Effector CD8-positive, alpha-beta T cell (primary cell): Measurements from ENCODE around the gene INPP5B.
"Not testable (repeated sequence)": the region's sequence is repeated elsewhere in the genome, so short reads cannot be mapped to it uniquely, and the experiment has no call there.

ENCODE experiments used
- DNase-seq: peaks from one replicate; lab custom pipeline; 2025; lab: John Stamatoyannopoulos, UW

INPP5B gene

DNA sequence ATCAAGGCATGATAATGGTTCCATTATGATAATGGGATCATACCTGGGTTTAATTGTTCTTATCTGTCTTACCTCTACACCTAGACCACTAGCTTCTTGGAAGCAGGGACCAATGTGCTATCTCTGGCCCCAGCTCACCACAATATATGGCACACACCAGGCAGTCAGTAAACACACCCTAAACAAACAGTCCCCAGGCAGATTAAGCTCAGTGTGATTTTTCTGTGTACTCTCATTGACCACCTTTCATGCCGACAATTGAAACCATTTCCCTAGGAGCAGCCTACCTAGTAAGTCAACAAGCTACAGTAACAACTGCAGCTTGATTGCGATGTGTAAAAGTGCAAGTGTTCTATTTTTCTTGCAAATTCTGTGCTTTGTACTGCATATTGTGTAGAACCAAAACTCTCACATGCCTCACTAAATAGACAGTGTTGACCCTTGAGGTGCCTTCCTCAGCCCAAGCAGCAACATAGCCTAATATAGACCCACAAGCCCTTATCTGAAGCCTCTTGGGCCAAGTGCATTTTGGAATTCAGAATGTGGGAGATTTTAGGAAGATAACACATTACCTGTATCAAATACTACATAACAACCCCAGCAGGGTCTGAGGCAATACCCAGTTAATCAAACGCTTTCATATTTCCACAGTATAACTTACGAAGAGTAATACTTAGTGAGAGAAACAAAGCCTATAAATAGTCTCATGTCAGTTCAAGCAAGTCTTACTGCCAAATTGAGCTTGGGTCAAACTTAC is 32.0 kb downstream of the INPP5B start:
- DNase-seq: no peak

DNA sequence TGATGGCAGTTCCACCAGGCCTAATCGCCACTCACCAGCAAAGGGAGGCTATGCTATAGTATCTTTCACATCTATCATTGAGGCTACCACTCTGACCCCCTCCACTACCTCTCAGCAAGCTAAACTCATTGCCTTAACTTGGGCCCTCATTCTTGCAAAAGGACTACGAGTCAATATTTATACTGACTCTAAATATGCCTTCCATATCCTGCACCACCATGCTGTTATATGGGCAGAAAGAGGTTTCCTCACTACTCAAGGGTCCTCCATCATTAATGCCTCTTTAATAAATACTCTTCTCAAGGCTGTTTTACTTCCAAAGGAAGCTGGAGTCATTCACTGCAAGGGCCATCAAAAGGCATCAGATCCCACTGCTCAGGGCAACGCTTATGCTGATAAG is 35.4 kb downstream of the INPP5B start:
- not testable (repeated sequence) for DNase-seq

DNA sequence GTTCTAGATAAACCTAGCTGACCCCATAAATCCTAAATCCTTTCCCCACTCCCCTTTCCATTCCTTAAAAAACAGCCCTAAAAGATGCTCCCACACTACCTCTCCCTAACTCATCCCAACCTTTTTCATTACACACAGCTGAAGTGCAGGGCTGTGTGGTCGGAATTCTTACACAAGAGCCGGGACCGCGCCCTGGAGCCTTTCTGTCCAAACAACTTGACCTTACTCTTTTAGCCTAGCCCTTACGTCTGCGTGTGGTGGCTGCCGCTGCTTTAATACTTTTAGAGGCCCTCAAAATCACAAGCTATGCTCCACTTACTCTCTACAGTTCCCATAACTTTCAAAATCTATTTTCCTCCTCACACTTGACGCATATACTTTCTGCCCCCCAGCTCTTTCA is 36.0 kb downstream of the INPP5B start:
- not testable (repeated sequence) for DNase-seq

DNA sequence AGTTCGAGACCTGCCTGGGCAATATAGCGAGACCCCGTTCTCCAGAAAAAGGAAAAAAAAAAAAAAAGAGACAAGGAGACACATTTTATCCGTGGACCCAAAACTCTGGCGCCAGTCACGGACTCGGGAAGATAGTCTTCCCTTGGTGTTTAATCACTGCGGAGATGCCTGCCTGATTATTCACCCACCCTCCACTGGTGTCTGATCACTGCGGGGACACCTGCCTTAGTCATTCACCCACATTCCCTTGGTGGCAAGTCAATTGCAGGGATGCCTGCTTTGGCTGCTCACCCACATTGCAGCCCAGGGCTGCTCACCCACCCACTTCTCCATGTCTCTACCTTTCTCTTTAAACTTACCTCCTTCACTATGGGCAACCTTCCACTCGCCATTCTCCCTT is 38.3 kb downstream of the INPP5B start:
- DNase-seq: not testable (repeated sequence)

DNA sequence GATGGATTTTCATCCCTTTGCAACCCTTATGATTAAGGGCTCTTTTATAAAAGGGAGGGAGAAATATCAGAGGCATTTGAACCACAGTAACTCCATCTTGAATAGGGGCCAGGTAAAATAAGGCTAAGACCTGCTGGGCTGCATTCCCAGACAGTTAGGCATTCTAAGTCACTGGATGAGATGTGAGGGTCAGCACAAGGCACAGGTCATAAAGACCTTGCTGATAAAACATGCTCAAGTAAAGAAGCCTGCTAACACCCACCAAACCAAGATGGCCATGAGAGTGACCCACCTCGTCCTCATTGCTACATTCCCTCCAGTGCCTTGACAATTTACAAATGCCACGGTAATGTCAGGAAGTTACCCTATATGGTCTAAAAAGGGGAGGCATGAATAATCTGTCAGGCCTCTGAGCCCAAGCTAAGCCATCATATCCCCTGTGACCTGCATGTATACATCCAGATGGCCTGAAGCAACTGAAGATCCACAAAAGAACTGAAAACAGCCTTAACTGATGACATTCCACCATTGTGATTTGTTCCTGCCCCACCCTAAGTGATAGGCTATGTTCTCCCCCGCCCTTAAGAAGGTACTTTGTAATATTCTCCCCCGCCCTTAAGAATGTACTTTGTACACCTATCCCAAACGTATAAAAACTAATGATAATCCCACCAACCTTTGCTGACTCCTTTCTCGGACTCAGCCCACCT is 39.3 kb downstream of the INPP5B start:
- not testable (repeated sequence) for DNase-seq

DNA sequence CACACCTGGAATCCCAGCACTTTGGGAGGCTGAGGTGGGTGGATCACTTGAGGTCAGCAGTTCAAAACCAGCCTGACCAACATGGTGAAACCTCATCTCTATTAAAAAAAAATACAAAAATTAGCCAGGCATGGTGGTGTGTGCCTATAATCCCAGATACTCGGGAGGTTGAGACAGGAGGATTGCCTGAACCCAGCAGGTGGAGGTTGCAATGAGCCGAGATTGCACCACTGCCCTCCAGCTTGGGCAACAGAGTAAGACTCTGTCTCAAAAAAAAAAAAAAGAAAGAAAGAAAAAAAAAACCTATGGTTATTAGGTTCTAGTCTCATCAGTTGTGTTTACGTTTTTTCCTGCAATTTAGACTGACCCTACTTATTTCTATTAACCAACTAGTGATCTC is 40.3 kb downstream of the INPP5B start:
- DNase-seq: not testable (repeated sequence)

DNA sequence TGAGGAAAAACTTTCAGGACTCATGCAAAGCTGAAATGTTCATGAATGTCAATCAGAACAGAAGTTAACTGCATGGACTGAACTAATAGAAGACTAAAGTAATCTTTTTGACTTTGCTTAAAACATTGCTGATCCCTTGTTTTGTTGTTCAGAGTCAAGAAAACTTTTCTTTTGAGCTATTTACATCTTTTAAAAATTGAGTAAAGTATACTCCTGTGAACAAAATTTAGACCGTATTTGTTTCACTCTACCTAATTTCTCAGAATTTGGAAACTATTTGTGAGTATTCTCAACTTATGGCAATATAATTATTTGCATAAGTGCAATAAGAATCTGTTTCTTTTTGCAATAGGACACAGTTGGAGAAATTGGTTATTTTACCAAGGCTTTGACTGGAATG is 41.1 kb downstream of the INPP5B start:
- no peak for DNase-seq

DNA sequence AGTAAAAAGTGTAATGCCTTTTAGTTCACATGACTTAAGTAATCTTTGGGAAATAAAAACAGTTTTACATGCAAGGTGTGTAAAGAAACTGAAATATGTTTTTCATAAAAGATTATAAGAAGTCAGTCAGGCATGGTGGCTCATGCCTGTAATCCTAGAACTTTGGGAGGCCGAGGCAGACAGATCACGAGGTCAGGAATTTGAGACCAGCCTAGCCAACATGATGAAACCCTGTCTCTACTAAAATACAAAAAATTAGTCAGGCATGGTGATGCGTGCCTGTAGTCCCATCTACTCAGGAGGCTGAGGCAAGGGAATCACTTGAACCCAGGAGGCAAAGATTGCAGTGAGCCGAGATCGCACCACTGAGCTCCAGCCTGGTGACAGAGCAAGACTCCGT is 42.9 kb downstream of the INPP5B start:
- not testable (repeated sequence) for DNase-seq

DNA sequence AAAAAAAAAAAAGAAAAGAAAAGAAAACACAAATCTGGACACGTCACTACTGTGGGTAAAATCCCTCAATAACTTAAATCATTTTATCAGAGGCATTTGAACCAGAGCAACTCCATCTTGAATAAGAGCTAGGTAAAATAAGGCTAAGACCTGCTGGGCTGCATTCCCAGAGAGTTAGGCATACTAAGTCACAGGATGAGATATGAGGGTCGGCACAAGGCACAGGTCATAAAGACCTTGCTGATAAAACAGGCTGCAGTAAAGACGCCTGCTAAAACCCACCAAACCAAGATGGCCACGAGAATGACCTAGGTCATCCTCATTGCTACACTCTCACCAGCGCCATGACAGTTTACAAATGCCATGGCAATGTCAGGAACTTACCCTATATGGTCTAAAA is 43.9 kb downstream of the INPP5B start:
- no peak for DNase-seq

DNA sequence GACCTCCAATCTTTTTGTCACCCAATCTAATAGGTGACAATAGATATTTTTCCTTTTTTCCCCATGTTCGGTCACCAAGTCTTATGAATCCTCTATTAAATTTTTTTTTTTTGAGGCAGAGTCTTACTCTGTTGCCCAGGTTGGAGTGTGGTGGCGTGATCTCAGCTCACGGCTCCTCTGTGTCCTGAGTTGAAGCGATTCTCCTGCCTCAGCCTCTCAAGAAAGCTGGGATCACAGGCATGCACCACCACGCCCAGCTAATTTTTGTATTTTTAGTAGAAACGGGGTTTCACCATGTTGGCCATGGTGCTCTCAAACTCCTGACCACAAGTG is 45.0 kb downstream of the INPP5B start:
- DNase-seq: no peak

DNA sequence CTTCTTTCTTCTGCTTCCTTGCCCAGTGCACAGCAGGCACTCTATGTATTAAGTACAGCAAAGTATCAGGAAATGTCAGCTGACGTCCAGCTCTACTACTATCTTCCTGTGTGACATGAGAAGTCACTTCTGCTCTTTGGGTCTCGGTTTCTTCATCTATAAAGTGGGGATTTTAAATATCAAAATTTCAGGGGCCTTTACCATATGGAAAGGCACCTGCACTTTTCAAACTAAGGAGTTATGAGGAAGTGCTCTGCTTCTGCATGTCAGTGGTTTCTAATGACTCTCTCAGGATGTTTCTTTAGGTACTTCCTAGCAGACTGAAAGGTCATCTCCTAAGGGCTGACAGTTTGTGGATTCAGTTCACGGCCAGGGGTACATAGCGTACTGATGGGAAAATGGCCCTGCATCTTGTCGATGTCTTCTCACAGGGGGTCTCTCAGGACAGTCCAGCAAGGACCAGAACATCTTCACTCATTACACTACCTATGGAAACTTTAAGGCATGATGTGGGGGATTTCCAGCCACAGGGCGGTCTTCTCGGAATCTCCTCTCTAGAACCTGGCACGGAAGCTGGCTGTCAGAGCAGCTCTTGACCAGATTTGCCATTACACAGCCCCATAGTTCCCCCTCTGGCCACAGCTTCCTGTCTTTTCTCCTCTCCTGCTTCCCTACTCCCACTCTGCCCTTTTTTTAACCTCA is 45.5 kb downstream of the INPP5B start:
- no peak for DNase-seq

DNA sequence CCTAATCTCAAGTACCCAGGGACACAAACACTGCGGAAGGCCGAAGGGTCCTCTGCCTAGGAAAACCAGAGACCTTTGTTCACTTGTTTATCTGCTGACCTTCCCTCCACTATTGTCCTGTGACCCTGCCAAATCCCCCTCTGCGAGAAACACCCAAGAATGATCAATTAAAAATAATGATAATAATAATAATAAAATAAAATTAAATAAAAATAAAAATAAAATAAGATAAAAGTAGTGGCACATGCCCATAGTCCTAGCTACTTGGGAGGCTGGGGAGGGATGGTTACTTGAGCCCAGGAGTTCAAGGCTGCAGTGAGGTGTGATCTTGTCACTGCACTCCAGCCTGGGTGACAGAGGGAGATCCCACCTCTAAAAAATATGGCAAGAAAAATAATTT is 49.3 kb downstream of the INPP5B start:
- DNase-seq: not testable (repeated sequence)

DNA sequence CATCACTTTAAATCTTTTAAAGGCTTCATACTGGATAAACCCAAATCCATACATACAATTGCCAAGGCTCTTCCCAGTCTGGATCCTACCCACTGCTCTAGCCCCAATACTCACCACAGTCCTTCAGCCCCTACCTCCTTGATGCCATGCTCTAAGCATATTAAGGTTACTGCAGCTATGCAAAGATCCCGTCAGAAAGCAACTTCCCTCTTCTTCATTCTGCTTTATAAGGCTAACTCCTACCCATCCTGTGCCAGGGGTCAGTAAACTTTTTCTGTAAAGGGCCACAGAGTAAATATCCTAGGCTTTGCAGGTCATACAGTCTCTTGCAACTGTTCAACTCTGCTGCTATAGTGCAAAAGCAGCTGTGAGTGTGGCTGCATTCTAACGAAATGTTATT is 53.2 kb downstream of the INPP5B start:
- DNase-seq: no peak

DNA sequence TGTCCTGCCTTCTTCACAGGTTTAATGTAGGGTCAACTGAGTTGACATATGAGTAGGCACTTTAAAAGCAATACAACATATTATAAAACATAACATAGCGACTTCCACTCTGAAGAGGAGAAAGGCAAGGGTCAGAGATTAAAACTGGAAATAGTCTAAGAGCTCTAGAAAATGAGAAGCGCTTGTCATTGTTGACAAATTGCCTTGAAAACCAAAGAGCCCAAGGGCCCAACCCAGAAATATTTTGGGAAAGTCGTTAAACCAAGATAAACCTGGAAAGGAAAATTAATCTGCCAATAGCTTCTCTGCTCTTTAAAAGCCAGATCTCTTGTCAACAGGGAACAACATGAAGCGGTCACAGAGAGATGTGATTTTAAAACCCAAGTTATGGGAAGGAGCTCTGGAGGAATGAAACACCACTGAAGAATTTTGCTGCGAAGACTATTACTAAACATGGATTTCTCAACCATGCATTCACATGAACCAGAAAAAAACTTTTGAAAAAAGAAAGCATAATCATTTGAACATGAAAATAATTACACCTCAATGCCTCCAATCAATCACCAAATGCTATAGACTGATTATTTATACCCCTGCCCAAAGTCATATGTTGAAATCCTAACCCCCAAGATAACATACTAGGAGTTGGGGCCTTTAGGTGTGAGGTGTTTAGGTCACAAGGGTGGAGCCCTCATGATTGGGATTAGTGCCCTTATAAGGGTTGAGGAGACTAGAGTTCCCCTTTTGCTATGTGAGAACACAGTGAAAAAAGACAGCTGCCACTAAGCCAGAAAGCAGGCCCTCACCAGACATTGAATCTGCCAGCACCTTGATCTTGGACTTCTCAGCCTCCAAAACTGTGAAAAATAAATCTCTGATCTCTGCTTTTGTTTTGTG is 54.5 kb downstream of the INPP5B start:
- no peak for DNase-seq

DNA sequence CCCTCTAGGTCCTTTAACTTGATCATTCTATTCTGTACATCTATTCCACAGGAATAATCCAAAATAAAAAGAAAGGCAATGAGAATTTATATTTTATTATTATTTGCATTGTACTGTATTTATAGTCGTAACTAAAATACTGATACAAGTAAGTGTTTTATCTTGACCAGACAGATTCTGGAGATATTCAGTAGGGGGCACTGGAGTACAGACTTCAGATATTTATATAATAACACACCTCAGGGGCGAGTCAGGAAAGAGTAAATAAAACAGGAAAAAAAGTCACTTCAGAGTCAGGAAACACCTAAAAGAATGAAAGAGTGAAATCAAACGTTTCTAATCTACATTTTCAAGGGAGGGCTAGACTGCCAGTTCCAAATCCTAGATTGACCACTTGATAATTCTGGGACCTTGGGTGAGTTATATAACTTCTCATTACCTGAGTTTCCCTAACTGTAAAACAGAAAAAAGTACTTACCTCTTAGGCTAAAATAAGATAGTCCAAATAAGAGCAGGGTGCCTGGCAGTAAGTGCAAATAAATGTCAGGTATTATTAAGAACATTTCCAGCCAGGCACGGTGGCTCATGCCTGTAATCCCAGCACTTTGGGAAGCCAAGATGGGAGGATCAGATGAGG is 56.4 kb downstream of the INPP5B start:
- no peak for DNase-seq

DNA sequence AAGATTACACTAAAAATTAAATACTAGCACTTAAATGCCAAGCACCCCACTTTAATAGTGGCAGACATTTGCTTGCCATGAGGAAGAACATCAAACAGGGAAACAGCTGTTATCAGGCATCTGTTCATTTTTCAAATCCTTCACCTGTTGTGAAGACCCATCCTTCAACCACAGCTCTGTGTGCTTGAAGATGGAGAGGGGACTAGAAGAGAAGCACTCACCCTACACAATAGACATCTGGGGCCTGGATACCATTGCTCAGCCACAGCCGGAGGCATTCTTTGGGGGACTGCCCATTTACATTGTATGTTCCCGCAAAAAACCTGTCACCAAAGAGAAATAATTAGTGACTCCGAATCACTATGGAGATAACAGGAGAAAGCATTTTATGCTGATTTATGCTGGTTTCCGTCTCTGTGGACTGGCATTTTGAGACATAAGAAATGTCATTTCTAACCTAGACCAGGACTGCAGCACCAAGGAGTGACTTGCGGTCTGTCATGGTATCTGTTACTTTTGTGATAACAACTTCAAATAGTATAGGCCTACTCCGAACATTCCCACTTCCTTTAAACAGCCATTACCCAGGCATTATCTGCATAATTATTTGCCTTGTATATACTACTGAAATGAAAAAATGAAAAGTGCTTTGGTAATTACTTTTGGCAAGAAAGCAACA is 58.7 kb downstream of the INPP5B start:
- DNase-seq: no peak

DNA sequence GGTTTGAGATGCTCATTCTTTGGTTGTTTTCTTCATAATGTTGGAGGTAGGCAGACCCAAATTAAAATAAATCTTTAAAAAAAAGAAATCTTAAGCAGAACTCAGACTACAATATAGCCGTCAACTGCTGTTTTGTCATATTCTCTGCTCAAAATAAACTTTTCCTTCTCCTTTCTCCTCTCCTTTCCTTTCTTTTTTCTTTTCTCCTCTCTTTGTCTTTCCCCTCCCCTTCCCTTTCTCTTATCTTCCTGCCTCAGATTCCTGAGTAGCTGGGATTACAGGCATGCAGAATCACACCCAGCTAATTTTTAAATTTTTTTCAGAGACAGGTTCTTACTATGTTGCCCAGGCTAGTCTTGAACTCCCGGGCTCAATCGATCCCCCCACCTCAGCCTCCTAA is 62.7 kb downstream of the INPP5B start:
- no peak for DNase-seq

DNA sequence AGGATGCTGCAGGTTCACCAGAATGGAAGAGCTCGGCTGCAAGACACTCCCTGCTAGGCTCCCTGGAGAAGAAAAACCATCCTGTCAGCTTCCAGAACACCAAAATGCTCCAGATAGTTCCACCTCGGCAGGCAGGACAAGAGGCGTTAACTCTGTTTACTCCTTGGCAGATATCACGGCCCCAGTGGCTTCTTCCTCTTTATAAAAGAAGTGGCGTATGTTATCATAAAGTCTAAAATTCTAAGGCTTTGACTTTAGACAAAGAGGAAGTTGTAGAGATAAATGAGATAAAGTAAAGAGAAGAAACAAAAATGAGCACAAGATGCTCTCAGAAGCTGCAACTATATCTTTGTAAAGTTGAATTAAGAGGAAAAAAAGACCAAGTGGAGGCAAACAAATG is 63.2 kb downstream of the INPP5B start:
- no peak for DNase-seq

DNA sequence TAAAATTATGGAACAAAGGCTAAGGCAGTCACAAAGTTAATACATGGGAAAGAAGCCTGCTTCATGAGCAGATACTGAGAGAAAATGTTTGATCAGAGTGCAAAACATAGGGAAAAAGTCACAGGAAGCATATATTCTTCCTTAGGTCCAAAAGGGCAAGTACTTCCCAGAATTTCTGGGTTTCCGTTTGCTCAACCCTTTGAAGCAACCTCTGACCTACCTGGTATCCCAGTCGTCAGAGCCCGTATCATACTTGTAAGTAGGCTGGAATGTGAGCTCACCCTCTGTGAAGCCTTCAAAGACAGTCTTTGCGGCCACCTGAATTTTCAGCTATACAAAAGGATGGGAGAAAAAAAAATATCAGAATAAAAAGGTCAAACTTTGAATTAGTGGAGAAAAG is 67.0 kb downstream of the INPP5B start:
- no peak for DNase-seq

DNA sequence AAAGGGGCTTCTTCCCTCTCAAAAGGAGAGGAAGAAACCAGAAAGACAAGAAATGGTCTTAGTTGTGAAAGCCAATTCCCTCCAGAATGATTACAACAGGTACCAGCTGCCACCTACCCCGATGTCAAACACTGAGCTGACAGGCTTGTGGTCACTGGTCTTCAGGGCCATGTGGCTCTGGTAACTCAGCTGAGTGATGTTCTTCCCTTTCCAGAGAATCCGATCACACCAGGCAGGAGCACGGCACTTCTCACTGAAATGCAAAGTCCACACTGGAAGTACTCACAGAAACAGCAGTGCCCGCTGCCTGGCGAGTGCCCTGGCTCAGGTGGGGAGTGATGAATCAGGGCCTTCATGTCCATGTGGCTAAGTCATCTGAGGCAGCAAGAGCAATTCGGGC is 68.8 kb downstream of the INPP5B start:
- DNase-seq: no peak

DNA sequence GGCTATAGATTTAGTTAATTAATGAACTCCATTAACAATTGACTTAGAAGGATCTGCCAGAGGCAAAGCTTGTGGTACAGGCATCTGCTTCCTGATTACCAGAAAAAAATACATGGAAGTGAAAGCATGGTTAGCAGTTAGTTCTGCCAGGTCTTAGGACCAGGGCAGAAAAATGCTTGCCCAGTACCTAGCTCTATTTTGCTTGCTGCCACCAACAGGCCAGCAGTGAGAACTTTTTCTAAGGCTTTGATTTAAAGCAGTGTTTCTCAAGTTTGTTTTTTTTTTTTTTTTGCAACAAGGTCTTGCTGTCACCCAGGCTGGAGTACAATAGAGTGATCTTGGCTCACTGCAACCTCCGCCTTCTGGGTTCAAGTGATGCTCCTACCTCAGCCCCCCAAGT is 71.0 kb downstream of the INPP5B start:
- DNase-seq: no peak
